H1 (cell line): ENCODE data around the gene SLC25A24.

ENCODE experiments used
- CEBPB ChIP-seq: IDR thresholded peaks from 2 replicates; pipeline ENCODE4 v1.6.1; 2012; ENCODE audit warnings: low read depth, low read length
- CHD2 ChIP-seq: IDR thresholded peaks from 2 replicates; pipeline ENCODE4 v1.6.1; 2012; ENCODE audit warnings: low read length, improper control_type of control experiment

GRCh38 chr1:108149796-108150467, 50.2 kb downstream of the SLC25A24 start:
- TF ChIP-seq CEBPB, result no peak
- no peak for TF ChIP-seq CHD2
